Measurements from ENCODE around the gene TBC1D7. TPM values are rescaled to one million over a fixed set of nuclear protein-coding genes. Genes with fewer than 3 reads are reported as not detected.

The TBC1D7 gene
- total and polyA plus RNA-seq, 2 donors (not counting 1 experiment from before 2014, with no cell fraction given): 21.5 to 22.3 TPM

GRCh38 chr6:13371421-13372072, 43.2 kb upstream of the TBC1D7 start:
- 99% methylated on average over 8 of the region's 9 CpGs for WGBS (ENCODE audit: insufficient coverage)
- intact Hi-C loops (cut with micrococcal nuclease): no loop called here
- Histone ChIP-seq H3K9ac (ENCODE audit: low read length) (no peak overlapping the region), H2AFZ (ENCODE audit: insufficient read depth, low read depth, low read length, poor library complexity, severe bottlenecking) (no peak overlapping the region), H3K4me3 (ENCODE audit: control extremely low read depth in 1 of 5, extremely low read depth in 1 of 5, insufficient read depth in 1 of 5, low read depth in 2 of 5, low read length in 4 of 5) (no peak overlapping the region), H4K20me1 (ENCODE audit: control insufficient read depth, insufficient read depth, low read length, poor library complexity, severe bottlenecking) (no peaks in the 10 kb centered on the region), H3K27me3 (replicated peaks in 1 of 4; ENCODE audit: control extremely low read depth in 1 of 4, control insufficient read depth in 3 of 4, insufficient read depth in 4 of 4, low read length in 3 of 4) (no peaks in the 10 kb centered on the region), H3K4me2 (replicated peaks; ENCODE audit: low read depth, low read length, poor library complexity, severe bottlenecking) (no peak overlapping the region), H3K36me3 (replicated peaks in 1 of 2; ENCODE audit: control extremely low read depth in 1 of 2, control insufficient read depth in 1 of 2, extremely low read depth in 1 of 2, insufficient read depth in 2 of 2, low read length in 1 of 2) (peaks cover 0 to 2% of the 10 kb centered on the region in 2 experiments), H3K4me1 (ENCODE audit: control insufficient read depth in 2 of 2, insufficient read depth in 2 of 2, low read length in 2 of 2) (peaks cover 6 to 24% of the 10 kb centered on the region in 2 donors), H3K9me3 (ENCODE audit: control extremely low read depth in 1 of 3, control insufficient read depth in 2 of 3, insufficient read depth in 1 of 3, low read length in 2 of 3) (no peaks in the 10 kb centered on the region), H3K79me2 (ENCODE audit: control insufficient read depth, insufficient read depth, low read length) (peaks cover 19% of the 10 kb centered on the region), H3K27ac (ENCODE audit: low read length in 2 of 2) (no peak overlapping the region)
- DNase-seq (no peak), ATAC-seq (ENCODE audit: low read depth) (no peak)
- ChIA-PET CTCF (interaction anchor here (0.9 kb wide), 1 partner anchor 15 kb away, joined by 3 read pairs; no protein-coding TSS in a partner anchor), POLR2A (no interaction called here)
- Mint-ChIP-seq H3K9me3 (ENCODE audit: insufficient read depth) (no peaks in the 10 kb centered on the region), H3K27ac (no peak overlapping the region), H3K27me3 (no peaks in the 10 kb centered on the region), H3K4me1 (peaks cover 45% of the 10 kb centered on the region), H3K4me3 (no peak overlapping the region)
- TF ChIP-seq EZH2 (IDR thresholded peaks at IDR 0.05; ENCODE audit: borderline replicate concordance, insufficient read depth, low read depth, low read length, poor library complexity, severe bottlenecking): no peak
- no peak for TF ChIP-seq CTCF (IDR thresholded peaks at IDR 0.05)

- no peaks in the 10 kb centered on the region for H4K20me1 ChIP-seq (ENCODE audit: control insufficient read depth, insufficient read depth, low read length, poor library complexity, severe bottlenecking)
- no peak for ATAC-seq (ENCODE audit: low read depth)
- intact Hi-C loops (cut with micrococcal nuclease): no loop called here
- peaks cover 13% of the 10 kb centered on the region for H3K79me2 ChIP-seq (ENCODE audit: control insufficient read depth, insufficient read depth, low read length)
- H3K4me3 Mint-ChIP-seq: no peak overlapping the region
- H3K9me3 Mint-ChIP-seq (ENCODE audit: insufficient read depth): no peaks in the 10 kb centered on the region
- H3K4me3 ChIP-seq (ENCODE audit: control extremely low read depth in 1 of 5, extremely low read depth in 1 of 5, insufficient read depth in 1 of 5, low read depth in 2 of 5, low read length in 4 of 5): no peak overlapping the region
- no peak overlapping the region for H3K27ac Mint-ChIP-seq
- ChIA-PET CTCF (no interaction called here), POLR2A (no interaction called here)
- H3K27me3 ChIP-seq (replicated peaks in 1 of 4; ENCODE audit: control extremely low read depth in 1 of 4, control insufficient read depth in 3 of 4, insufficient read depth in 4 of 4, low read length in 3 of 4): no peaks in the 10 kb centered on the region
- TF ChIP-seq EZH2 (IDR thresholded peaks at IDR 0.05; ENCODE audit: borderline replicate concordance, insufficient read depth, low read depth, low read length, poor library complexity, severe bottlenecking) (no peak), CTCF (IDR thresholded peaks at IDR 0.05) (no peak)
- no peak overlapping the region for H2AFZ ChIP-seq (ENCODE audit: insufficient read depth, low read depth, low read length, poor library complexity, severe bottlenecking)
- H3K4me2 ChIP-seq (replicated peaks; ENCODE audit: low read depth, low read length, poor library complexity, severe bottlenecking): no peak overlapping the region
- H3K36me3 ChIP-seq (replicated peaks in 1 of 2; ENCODE audit: control extremely low read depth in 1 of 2, control insufficient read depth in 1 of 2, extremely low read depth in 1 of 2, insufficient read depth in 2 of 2, low read length in 1 of 2): peaks cover 0 to 2% of the 10 kb centered on the region in 2 experiments
- H3K4me1 Mint-ChIP-seq: peaks cover 36% of the 10 kb centered on the region
- no peaks in the 10 kb centered on the region for H3K9me3 ChIP-seq (ENCODE audit: control extremely low read depth in 1 of 3, control insufficient read depth in 2 of 3, insufficient read depth in 1 of 3, low read length in 2 of 3)
- DNase-seq: no peak
- H3K4me1 ChIP-seq (ENCODE audit: control insufficient read depth in 2 of 2, insufficient read depth in 2 of 2, low read length in 2 of 2): peaks cover 6 to 20% of the 10 kb centered on the region in 2 donors
- 93% methylated on average over 3 of the region's 5 CpGs for WGBS (ENCODE audit: insufficient coverage)
- no peak overlapping the region for H3K9ac ChIP-seq (ENCODE audit: low read length)
- no peaks in the 10 kb centered on the region for H3K27me3 Mint-ChIP-seq
- no peak overlapping the region for H3K27ac ChIP-seq (ENCODE audit: low read length in 2 of 2)
These were observed 42.3 kb upstream of the TBC1D7 start for GRCh38 chr6:13370623-13371022.

Measured in B cell (primary cell).